WTC11 (cell line): ENCODE data around the gene GRM4. TPM values are rescaled to one million over a fixed set of nuclear protein-coding genes. Genes with fewer than 3 reads are reported as not detected.

Experiments used
- ATAC-seq: fragments of 200-7000 bp; cut with Tn5 transposase; 2 replicates; pipeline ENCODE4 v1.10.0; 2021; ENCODE audit warnings: mild to moderate bottlenecking, moderate library complexity
- CTCF ChIA-PET: fragments of 300-600 bp; sonication (Branson Sonifier 250); formaldehyde crosslinking; loops from one replicate; lab custom pipeline; 2021; ENCODE audit warnings: antibody characterized with exemption; lab: Charles Lee
- POLR2A ChIA-PET: fragments of 350-600 bp; sonication (Branson Sonifier 250); formaldehyde crosslinking; loops from one replicate; lab custom pipeline; 2021; ENCODE audit warnings: antibody characterized with exemption; lab: Charles Lee
- DNase-seq: peaks from one replicate; pipeline ENCODE4 v3.0.0; 2021; ENCODE audit warnings: low spot score
- H3K27ac Mint-ChIP-seq: 2 replicates; pipeline ENCODE4 v1.8.0; 2021; ENCODE audit warnings: mixed read lengths
- H3K27me3 Mint-ChIP-seq: 2 replicates; pipeline ENCODE4 v1.8.0; 2021; ENCODE audit warnings: low read depth, mild to moderate bottlenecking, moderate library complexity, mixed read lengths
- H3K36me3 Mint-ChIP-seq: 2 replicates; pipeline ENCODE4 v1.8.0; 2021; ENCODE audit warnings: mixed read lengths
- H3K4me1 Mint-ChIP-seq: 2 replicates; pipeline ENCODE4 v1.8.0; 2022; ENCODE audit warnings: mixed read lengths
- H3K4me3 Mint-ChIP-seq: 2 replicates; pipeline ENCODE4 v1.8.0; 2021; ENCODE audit warnings: mild to moderate bottlenecking, moderate library complexity, mixed read lengths
- H3K9me3 Mint-ChIP-seq: 2 replicates; pipeline ENCODE4 v1.8.0; 2021; ENCODE audit warnings: mixed read lengths
- AFF4 ChIP-seq: sonication (generic); formaldehyde crosslinking; IDR thresholded peaks from 2 replicates; pipeline ENCODE4 v1.8.1; 2023; ENCODE audit warnings: mild to moderate bottlenecking, missing genetic modification reagents, borderline replicate concordance
- AR ChIP-seq: fragments of 250-450 bp; sonication (Bioruptor Pico); IDR thresholded peaks from 2 replicates; pipeline ENCODE4 v1.9.0; 2021; ENCODE audit warnings: mild to moderate bottlenecking
- ARID4B ChIP-seq: sonication (generic); formaldehyde crosslinking; IDR thresholded peaks from 2 replicates; pipeline ENCODE4 v1.8.0; 2023; ENCODE audit warnings: missing genetic modification reagents, mild to moderate bottlenecking, borderline replicate concordance
- ATF2 ChIP-seq: sonication (generic); formaldehyde crosslinking; IDR thresholded peaks from 2 replicates; pipeline ENCODE4 v1.8.1; 2022; ENCODE audit warnings: low read depth, missing genetic modification reagents, borderline replicate concordance
- CBFB ChIP-seq: sonication (generic); formaldehyde crosslinking; IDR thresholded peaks from 2 replicates; pipeline ENCODE4 v1.8.1; 2022; ENCODE audit warnings: mild to moderate bottlenecking, low read depth, missing genetic modification reagents
- CREM ChIP-seq: sonication (generic); formaldehyde crosslinking; IDR thresholded peaks from 2 replicates; pipeline ENCODE4 v1.8.1; 2022; ENCODE audit warnings: mild to moderate bottlenecking, missing genetic modification reagents, moderate library complexity
- ERG ChIP-seq: fragments of 250-450 bp; sonication (Bioruptor Pico); IDR thresholded peaks from 2 replicates; pipeline ENCODE4 v1.8.0; 2021; ENCODE audit warnings: mild to moderate bottlenecking
- ETV6 ChIP-seq: sonication (generic); formaldehyde crosslinking; IDR thresholded peaks from 2 replicates; pipeline ENCODE4 v1.8.1; 2022; ENCODE audit warnings: mild to moderate bottlenecking, missing genetic modification reagents
- FOXJ3 ChIP-seq: sonication (generic); formaldehyde crosslinking; IDR thresholded peaks from 2 replicates; pipeline ENCODE4 v1.9.0; 2021; ENCODE audit warnings: missing genetic modification reagents, mild to moderate bottlenecking, borderline replicate concordance
- GRHL2 ChIP-seq: fragments of 250-450 bp; sonication (Bioruptor Pico); IDR thresholded peaks from 2 replicates; pipeline ENCODE4 v1.8.0; 2022; ENCODE audit warnings: mild to moderate bottlenecking, moderate library complexity; ENCODE audit not compliant: insufficient replicate concordance, severe bottlenecking
- GTF2I ChIP-seq: fragments of 250-450 bp; sonication (Bioruptor Pico); conservative IDR thresholded peaks from 2 replicates; pipeline ENCODE4 v1.4.0; 2021; ENCODE audit warnings: mild to moderate bottlenecking
- MXD4 ChIP-seq: fragments of 250-450 bp; sonication (Bioruptor Pico); IDR thresholded peaks from 2 replicates; pipeline ENCODE4 v1.8.0; 2021; ENCODE audit warnings: mild to moderate bottlenecking, moderate library complexity, borderline replicate concordance
- SP1 ChIP-seq: sonication (generic); formaldehyde crosslinking; conservative IDR thresholded peaks from 2 replicates; pipeline ENCODE4 v1.8.1; 2022; ENCODE audit warnings: missing genetic modification reagents
- TEAD1 ChIP-seq: sonication (generic); formaldehyde crosslinking; IDR thresholded peaks from 2 replicates; pipeline ENCODE4 v1.8.0; 2022; ENCODE audit warnings: mild to moderate bottlenecking, missing genetic modification reagents
- TEAD4 ChIP-seq: sonication (generic); formaldehyde crosslinking; IDR thresholded peaks from 2 replicates; pipeline ENCODE4 v1.8.0; 2022; ENCODE audit warnings: mild to moderate bottlenecking, missing genetic modification reagents
- ZMAT4 ChIP-seq: fragments of 250-450 bp; sonication (Bioruptor Pico); IDR thresholded peaks from 2 replicates; pipeline ENCODE4 v1.9.0; 2021; ENCODE audit warnings: mild to moderate bottlenecking
- total RNA-seq: library from RNA; stranded (reverse); gene quantifications from 3 replicates; pipeline ENCODE4 v1.2.3, GENCODE V29; 2021

The GRM4 gene
- total RNA-seq, 1 experiment from 2014 or later: 34.5 TPM

- no peak for TF ChIP-seq ERG
- no peak for TF ChIP-seq AR (CRISPR knock-in tag)
- TF ChIP-seq TEAD4: no peak
- TF ChIP-seq GTF2I (CRISPR knock-in tag): no peak
- no peak for TF ChIP-seq ARID4B (CRISPR knock-in tag)
- TF ChIP-seq ZMAT4 (CRISPR knock-in tag): no peak
- TF ChIP-seq AFF4 (CRISPR knock-in tag): no peak
- no peak for TF ChIP-seq ATF2 (CRISPR knock-in tag)
These were observed 134.6 kb downstream of the GRM4 start (continued) for GRCh38 chr6:34011264-34011663.

- DNase-seq: peak; percentile 62
- peaks cover 12% of the 10 kb centered on the region for H3K9me3 Mint-ChIP-seq
- POLR2A ChIA-PET: no interaction called here
- peaks cover 10% of the 10 kb centered on the region for H3K36me3 Mint-ChIP-seq
- H3K4me1 Mint-ChIP-seq: peaks cover 26% of the 10 kb centered on the region
- ATAC-seq: peak; percentile 90
- peak overlapping the region; percentile 10; the same call in 1 of the 2 replicates for H3K27ac Mint-ChIP-seq
- CTCF ChIA-PET: interaction anchor here (1.0 kb wide), 1 partner anchor 22 kb away, joined by 3 read pairs; no protein-coding TSS in a partner anchor
- H3K4me3 Mint-ChIP-seq: 0 out of 2 replicates have a peak overlapping the region, but pooled peaks have one; percentile 11
- no peaks in the 10 kb centered on the region for H3K27me3 Mint-ChIP-seq
- TF ChIP-seq CREM (CRISPR knock-in tag) (0 out of 2 replicates have a peak, but pooled peaks have one; percentile 32), GRHL2 (CRISPR knock-in tag) (no peak), TEAD1 (CRISPR knock-in tag) (peak; percentile 67; the same call in 1 of the 2 replicates), ETV6 (CRISPR knock-in tag) (peak; percentile 56; the same call in 1 of the 2 replicates), MXD4 (CRISPR knock-in tag) (no peak), FOXJ3 (CRISPR knock-in tag) (no peak), CBFB (CRISPR knock-in tag) (no peak), AFF4 (CRISPR knock-in tag) (no peak), SP1 (CRISPR knock-in tag) (0 out of 2 replicates have a peak, but pooled peaks have one; percentile 14)
These were observed 139.9 kb downstream of the GRM4 start for GRCh38 chr6:34005901-34006531.
